Mesendoderm (in vitro differentiated cells): ENCODE results near the gene NOM1. TPM values are rescaled to one million over a fixed set of nuclear protein-coding genes. Genes with fewer than 3 reads are reported as not detected.
A peak's percentile ranks its signal among the peaks of the same experiment; 100 is the strongest.
"Not testable (repeated sequence)": the region's sequence is repeated elsewhere in the genome, so short reads cannot be mapped to it uniquely, and the experiment has no call there.

Source experiments
- DNase-seq: peaks from one replicate; pipeline ENCODE4 v3.0.0; 2013
- H2AK5ac ChIP-seq: 2 replicates; pipeline ENCODE4 v1.6.1; 2013; ENCODE audit warnings: low read length, inconsistent platforms
- H2BK120ac ChIP-seq: 2 replicates; pipeline ENCODE4 v1.6.1; 2013; ENCODE audit warnings: low read depth, mild to moderate bottlenecking, low read length, moderate library complexity, mixed read lengths
- H2BK15ac ChIP-seq: replicated peaks from 2 replicates; pipeline ENCODE4 v1.6.1; 2013; ENCODE audit warnings: low read depth, mild to moderate bottlenecking, moderate library complexity
- H2BK5ac ChIP-seq: 2 replicates; pipeline ENCODE4 v1.6.1; 2013; ENCODE audit warnings: low read length, inconsistent platforms
- H3K18ac ChIP-seq: 2 replicates; pipeline ENCODE4 v1.6.1; 2013; ENCODE audit warnings: mild to moderate bottlenecking, low read length, mixed read lengths
- H3K23ac ChIP-seq: one replicate; pipeline ENCODE4 v1.6.1; 2013; ENCODE audit warnings: low read length
- H3K27ac ChIP-seq: 2 replicates; pipeline ENCODE4 v1.5.1; 2013; ENCODE audit warnings: low read depth, mild to moderate bottlenecking, inconsistent platforms, low read length, moderate library complexity
- H3K27me3 ChIP-seq: 2 replicates; pipeline ENCODE4 v1.6.1; 2013; ENCODE audit warnings: low read length, control low read depth, mild to moderate bottlenecking, inconsistent platforms; ENCODE audit not compliant: insufficient read depth, poor library complexity
- H3K36me3 ChIP-seq: 2 replicates; pipeline ENCODE4 v1.6.1; 2013; ENCODE audit warnings: low read length, inconsistent platforms; ENCODE audit not compliant: control insufficient read depth, insufficient read depth
- H3K4ac ChIP-seq: one replicate; pipeline ENCODE4 v1.6.1; 2013; ENCODE audit warnings: low read depth, mild to moderate bottlenecking, low read length, moderate library complexity
- H3K4me1 ChIP-seq: 2 replicates; pipeline ENCODE4 v1.6.1; 2013; ENCODE audit warnings: low read depth, low read length, inconsistent platforms; ENCODE audit not compliant: control insufficient read depth
- H3K4me2 ChIP-seq: 2 replicates; pipeline ENCODE4 v1.6.1; 2013; ENCODE audit warnings: low read length
- H3K4me3 ChIP-seq: 2 replicates; pipeline ENCODE4 v1.5.1; 2013; ENCODE audit warnings: mild to moderate bottlenecking, low read length
- H3K56ac ChIP-seq: one replicate; pipeline ENCODE4 v1.6.1; 2013; ENCODE audit warnings: low read length
- H3K79me1 ChIP-seq: 2 replicates; pipeline ENCODE4 v1.6.1; 2013; ENCODE audit warnings: low read length, inconsistent platforms
- H3K79me2 ChIP-seq: 2 replicates; pipeline ENCODE4 v1.6.1; 2013; ENCODE audit warnings: mild to moderate bottlenecking, low read length; ENCODE audit not compliant: control insufficient read depth, insufficient read depth
- H3K9ac ChIP-seq: 2 replicates; pipeline ENCODE4 v1.6.1; 2013; ENCODE audit warnings: low read length, inconsistent platforms
- H4K5ac ChIP-seq: one replicate; pipeline ENCODE4 v1.6.1; 2013; ENCODE audit warnings: low read length
- H4K8ac ChIP-seq: one replicate; pipeline ENCODE4 v1.6.1; 2013; ENCODE audit warnings: low read depth, mild to moderate bottlenecking, control low read depth, low read length, moderate library complexity
- WGBS: extraction: QIAGEN DNeasy Blood & Tissue Kit; methylation state at CpG from one replicate; pipeline ENCODE4 v1.1.7; 2013; ENCODE audit warnings: low lambda C conversion rate, missing lambda C conversion rate; ENCODE audit not compliant: insufficient coverage; ENCODE audit errors: extremely low coverage; 5-methylcytosine and 5-hydroxymethylcytosine counted together
- polyA plus RNA-seq, 2 experiments: library from polyadenylated mRNA; stranded (reverse); fragments of 200-250 nt; gene quantifications; one replicate each; pipeline ENCODE4 v1.2.3, GENCODE V29; 2013

Gene NOM1
- 15.8 TPM for polyA plus RNA-seq (2013, experiment 1 of 2)
- 16.2 TPM for polyA plus RNA-seq (2013, experiment 2 of 2)

GRCh38 chr7:156949541-156950380 lies at the start of gene NOM1:
Gene NOM1 (plus strand): TSS chr7:156949712. CDS start chr7:156949738, 26 bp downstream.
- WGBS = no CpG with 5 or more reads among the region's 115 CpGs
- no peak within 1 kb of the TSS for H4K8ac ChIP-seq
- H3K79me2 ChIP-seq = peaks cover 38% of the 10 kb centered on the region
- H3K27me3 ChIP-seq = no peaks in the 10 kb centered on the region
- H3K27ac ChIP-seq = no peak within 1 kb of the TSS
- no peak within 1 kb of the TSS for H2BK15ac ChIP-seq
- DNase-seq = peak; percentile 88
- no peak within 1 kb of the TSS for H2BK5ac ChIP-seq
- peak within 1 kb of the TSS; percentile 96 for H3K4me3 ChIP-seq
- H3K36me3 ChIP-seq = peaks cover 10% of the 10 kb centered on the region
- peak within 1 kb of the TSS; percentile 35 for H3K18ac ChIP-seq
- H3K4ac ChIP-seq = peak within 1 kb of the TSS; percentile 82
- H2BK120ac ChIP-seq = no peak within 1 kb of the TSS
- H3K79me1 ChIP-seq = peaks cover 20% of the 10 kb centered on the region
- no peaks in the 10 kb centered on the region for H3K4me1 ChIP-seq
- no peak within 1 kb of the TSS for H3K23ac ChIP-seq
- H3K4me2 ChIP-seq = peak within 1 kb of the TSS; percentile 93
- no peak within 1 kb of the TSS for H4K5ac ChIP-seq
- peak within 1 kb of the TSS; percentile 92 for H3K9ac ChIP-seq
- no peak within 1 kb of the TSS for H2AK5ac ChIP-seq
- H3K56ac ChIP-seq = peak within 1 kb of the TSS; percentile 96

- not testable (repeated sequence) for H3K4me3 ChIP-seq, H3K27me3 ChIP-seq, H3K79me2 ChIP-seq, H2BK120ac ChIP-seq, H3K18ac ChIP-seq, H4K8ac ChIP-seq, H3K9ac ChIP-seq, H3K23ac ChIP-seq, H2BK5ac ChIP-seq, H3K56ac ChIP-seq, H4K5ac ChIP-seq, H3K36me3 ChIP-seq, H3K4me2 ChIP-seq, H3K4me1 ChIP-seq, DNase-seq, H2AK5ac ChIP-seq, H3K79me1 ChIP-seq, H2BK15ac ChIP-seq, H3K27ac ChIP-seq, H3K4ac ChIP-seq
- WGBS = no CpG with 5 or more reads among the region's 9 CpGs
These were observed 49.4 kb upstream of the NOM1 start for GRCh38 chr7:156900093-156900492.

GRCh38 chr7:156903232-156903909 lies 46.1 kb upstream of the NOM1 start:
- Histone ChIP-seq H4K8ac (no peak overlapping the region), H3K79me2 (no peaks in the 10 kb centered on the region), H2BK15ac (no peak overlapping the region), H3K27me3 (no peaks in the 10 kb centered on the region), H2AK5ac (no peak overlapping the region), H3K4ac (no peak overlapping the region), H3K4me2 (no peak overlapping the region), H3K56ac (no peak overlapping the region), H3K79me1 (no peaks in the 10 kb centered on the region), H3K27ac (no peak overlapping the region), H3K18ac (no peak overlapping the region), H2BK120ac (no peak overlapping the region), H2BK5ac (no peak overlapping the region), H4K5ac (no peak overlapping the region), H3K4me3 (no peak overlapping the region), H3K9ac (no peak overlapping the region), H3K4me1 (no peaks in the 10 kb centered on the region), H3K36me3 (no peaks in the 10 kb centered on the region), H3K23ac (no peak overlapping the region)
- no peak for DNase-seq
- WGBS = no CpG with 5 or more reads among the region's 10 CpGs

GRCh38 chr7:156906200-156906649 lies 43.3 kb upstream of the NOM1 start:
- H3K79me1 ChIP-seq = no peaks in the 10 kb centered on the region
- H3K36me3 ChIP-seq = no peaks in the 10 kb centered on the region
- no peak overlapping the region for H3K23ac ChIP-seq
- H2BK5ac ChIP-seq = no peak overlapping the region
- no peak overlapping the region for H3K9ac ChIP-seq
- no peak overlapping the region for H2BK15ac ChIP-seq
- H3K4ac ChIP-seq = no peak overlapping the region
- H3K4me2 ChIP-seq = no peak overlapping the region
- H3K27ac ChIP-seq = no peak overlapping the region
- no peaks in the 10 kb centered on the region for H3K79me2 ChIP-seq
- no peaks in the 10 kb centered on the region for H3K4me1 ChIP-seq
- no peak overlapping the region for H3K56ac ChIP-seq
- no peak for DNase-seq
- H2AK5ac ChIP-seq = no peak overlapping the region
- H4K8ac ChIP-seq = no peak overlapping the region
- H3K4me3 ChIP-seq = no peak overlapping the region
- WGBS = no CpG with 5 or more reads among the region's 4 CpGs
- no peak overlapping the region for H3K18ac ChIP-seq
- H4K5ac ChIP-seq = no peak overlapping the region
- H3K27me3 ChIP-seq = no peaks in the 10 kb centered on the region
- no peak overlapping the region for H2BK120ac ChIP-seq

GRCh38 chr7:156907656-156908055 lies 41.9 kb upstream of the NOM1 start:
- no peak overlapping the region for H3K4me3 ChIP-seq

More at GRCh38 chr7:156907656-156908055, 41.9 kb upstream of the NOM1 start:
- Histone ChIP-seq H3K56ac (no peak overlapping the region), H3K9ac (no peak overlapping the region), H3K36me3 (no peaks in the 10 kb centered on the region), H3K23ac (no peak overlapping the region), H3K27ac (no peak overlapping the region), H4K5ac (no peak overlapping the region), H2BK5ac (no peak overlapping the region), H3K27me3 (no peaks in the 10 kb centered on the region), H3K18ac (no peak overlapping the region), H2BK120ac (no peak overlapping the region), H2BK15ac (no peak overlapping the region), H2AK5ac (no peak overlapping the region), H4K8ac (no peak overlapping the region), H3K79me2 (no peaks in the 10 kb centered on the region), H3K79me1 (no peaks in the 10 kb centered on the region), H3K4ac (no peak overlapping the region), H3K4me2 (no peak overlapping the region), H3K4me1 (no peaks in the 10 kb centered on the region)
- no peak for DNase-seq
- no CpG with 5 or more reads among the region's 4 CpGs for WGBS
